Measurements from ENCODE around the gene RBP5.

DNA sequence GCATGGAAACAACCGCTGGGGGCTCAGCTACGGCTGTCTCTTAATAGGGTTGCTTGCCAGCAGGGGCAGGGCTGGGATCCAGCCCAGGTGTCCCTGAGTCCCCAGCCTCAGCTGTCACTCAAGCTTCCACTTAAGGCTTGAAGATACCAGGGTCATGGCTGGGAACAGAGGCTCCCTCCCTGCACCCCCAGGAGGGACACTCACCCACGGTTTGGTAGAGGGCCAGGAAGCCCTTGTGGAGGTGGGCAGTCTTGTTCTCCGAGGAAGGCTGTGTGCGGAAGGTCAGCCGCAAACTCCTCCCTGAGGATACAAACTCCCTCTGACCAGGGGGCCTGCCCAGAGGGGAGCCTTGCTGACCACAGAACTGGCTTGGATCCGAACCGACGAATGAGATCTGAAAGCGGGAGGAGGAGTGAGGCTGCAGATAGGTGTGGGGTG, 27.0 kb downstream of the RBP5 start:
- TF ChIP-seq POLR2A (IDR thresholded peaks at IDR 0.05; ENCODE audit: low read length): no peak
- no peak for TF ChIP-seq GATA1 (IDR thresholded peaks at IDR 0.05; ENCODE audit: low read depth, low read length)

Data from erythroblast (primary cell).